ENCODE measurements around the gene C4orf50. TPM values are rescaled to one million over a fixed set of nuclear protein-coding genes. Genes with fewer than 3 reads are reported as not detected.

C4orf50 gene
- total and polyA plus RNA-seq, 10 of the 15 experiments (the other 5 are each of a cell fraction or from before 2014, with no cell fraction given) = 0.04 to 0.09 (median 0.05) TPM; not detected in 3

DNA sequence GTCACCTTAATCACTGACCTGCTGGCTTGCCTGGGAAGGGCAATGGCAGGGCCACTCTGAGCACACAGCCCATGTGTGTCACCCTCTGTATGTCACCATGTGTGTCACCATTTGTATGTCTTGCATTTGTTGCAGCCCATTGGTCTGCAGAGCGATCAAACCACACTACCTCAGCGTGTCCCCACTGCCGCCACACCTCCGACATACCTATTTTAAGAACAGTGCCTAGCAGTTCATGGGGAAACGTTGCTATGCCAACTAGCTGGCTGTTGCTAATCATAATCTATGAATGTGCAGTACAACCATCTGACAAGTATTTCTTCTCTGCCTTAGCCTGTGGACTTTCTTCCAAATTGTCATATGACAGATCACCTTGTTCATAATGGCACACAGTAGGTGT, 117.4 kb downstream of the C4orf50 start:
- Histone ChIP-seq H3K27ac (ENCODE audit: control insufficient read depth, insufficient read depth) (no peak overlapping the region), H3K27me3 (replicated peaks in 1 of 2; ENCODE audit: control insufficient read depth in 2 of 2, insufficient read depth in 2 of 2, low read length in 1 of 2) (peaks cover 0 to 3% of the 10 kb centered on the region in 2 experiments; a peak in 1 of 4 replicates), H3K36me3 (ENCODE audit: control insufficient read depth in 2 of 2, insufficient read depth in 2 of 2, low read length in 1 of 2) (no peaks in the 10 kb centered on the region), H3K9ac (ENCODE audit: control insufficient read depth, insufficient read depth, low read length) (no peak overlapping the region), H2AFZ (ENCODE audit: control insufficient read depth, low read depth, low read length) (no peak overlapping the region), H4K20me1 (ENCODE audit: control insufficient read depth, insufficient read depth) (no peaks in the 10 kb centered on the region), H3K9me3 (replicated peaks; ENCODE audit: control insufficient read depth, insufficient read depth, low read length) (no peaks in the 10 kb centered on the region), H3K79me2 (ENCODE audit: control insufficient read depth, insufficient read depth, low read length) (no peaks in the 10 kb centered on the region), H3K4me3 (no peak overlapping the region), H3K4me1 (ENCODE audit: control insufficient read depth, insufficient read depth, low read length) (no peaks in the 10 kb centered on the region), H3K4me2 (ENCODE audit: control insufficient read depth, insufficient read depth) (no peak overlapping the region)
- in situ Hi-C loops (cut with MboI) (no loop called here), intact Hi-C loops (cut with micrococcal nuclease; ENCODE audit: unreplicated experiment) (no loop called here)
- ChIA-PET RAD21 (ENCODE audit: unreplicated experiment) (no interaction called here), POLR2A (no interaction called here), CTCF (no interaction called here), SMC1A (ENCODE audit: uncharacterized antibody, unreplicated experiment) (no interaction called here)
- ATAC-seq = no peak
- 22% methylated on average over 5 of the region's 5 CpGs for WGBS (ENCODE audit: insufficient coverage, insufficient replicate concordance, low lambda C conversion rate, missing lambda C conversion rate)
- BruUV-seq (replicated peaks) = no TSS peak
- FAIRE-seq = no peak
- no peak for DNase-seq (ENCODE audit: low read depth, low spot score)
- TF ChIP-seq SMARCA5 (IDR thresholded peaks at IDR 0.05) = no peak
- TF ChIP-seq SMC3 (IDR thresholded peaks at IDR 0.05; ENCODE audit: borderline replicate concordance, low read length) = no peak
- no peak for TF ChIP-seq CBX5 (IDR thresholded peaks at IDR 0.05; ENCODE audit: low read depth)
- no peak for TF ChIP-seq POU2F2 (IDR thresholded peaks at IDR 0.05; ENCODE audit: borderline replicate concordance, low read depth, low read length)
- TF ChIP-seq SRF (IDR thresholded peaks at IDR 0.05; ENCODE audit: low read depth in 2 of 2, low read length in 2 of 2) = no peak
- no peak for TF ChIP-seq NFXL1 (IDR thresholded peaks at IDR 0.05; ENCODE audit: borderline replicate concordance)
- TF ChIP-seq, protein P1, sequence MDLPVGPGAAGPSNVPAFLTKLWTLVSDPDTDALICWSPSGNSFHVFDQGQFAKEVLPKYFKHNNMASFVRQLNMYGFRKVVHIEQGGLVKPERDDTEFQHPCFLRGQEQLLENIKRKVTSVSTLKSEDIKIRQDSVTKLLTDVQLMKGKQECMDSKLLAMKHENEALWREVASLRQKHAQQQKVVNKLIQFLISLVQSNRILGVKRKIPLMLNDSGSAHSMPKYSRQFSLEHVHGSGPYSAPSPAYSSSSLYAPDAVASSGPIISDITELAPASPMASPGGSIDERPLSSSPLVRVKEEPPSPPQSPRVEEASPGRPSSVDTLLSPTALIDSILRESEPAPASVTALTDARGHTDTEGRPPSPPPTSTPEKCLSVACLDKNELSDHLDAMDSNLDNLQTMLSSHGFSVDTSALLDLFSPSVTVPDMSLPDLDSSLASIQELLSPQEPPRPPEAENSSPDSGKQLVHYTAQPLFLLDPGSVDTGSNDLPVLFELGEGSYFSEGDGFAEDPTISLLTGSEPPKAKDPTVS (IDR thresholded peaks at IDR 0.05; ENCODE audit: low read depth, low read length) = no peak
- no peak for TF ChIP-seq EGR1 (IDR thresholded peaks at IDR 0.05; ENCODE audit: borderline replicate concordance in 1 of 2, low read depth in 2 of 2, low read length in 2 of 2)
- no peak for TF ChIP-seq TAF1 (IDR thresholded peaks at IDR 0.05; ENCODE audit: borderline replicate concordance, low read depth, low read length)
- TF ChIP-seq MEF2B (IDR thresholded peaks at IDR 0.05; ENCODE audit: partially characterized antibody, poor library complexity, severe bottlenecking) = no peak
- TF ChIP-seq NR2C1 (IDR thresholded peaks at IDR 0.05) = no peak
- TF ChIP-seq BHLHE40 (IDR thresholded peaks at IDR 0.05; ENCODE audit: borderline replicate concordance in 1 of 2, low read depth in 2 of 2, low read length in 1 of 2) = no peak
- no peak for TF ChIP-seq KDM1A (IDR thresholded peaks at IDR 0.05; ENCODE audit: borderline replicate concordance)
- TF ChIP-seq IKZF2 (IDR thresholded peaks at IDR 0.05) = no peak
- TF ChIP-seq BRCA1 (IDR thresholded peaks at IDR 0.05; ENCODE audit: low read depth, low read length) = no peak
- TF ChIP-seq, protein P2, sequence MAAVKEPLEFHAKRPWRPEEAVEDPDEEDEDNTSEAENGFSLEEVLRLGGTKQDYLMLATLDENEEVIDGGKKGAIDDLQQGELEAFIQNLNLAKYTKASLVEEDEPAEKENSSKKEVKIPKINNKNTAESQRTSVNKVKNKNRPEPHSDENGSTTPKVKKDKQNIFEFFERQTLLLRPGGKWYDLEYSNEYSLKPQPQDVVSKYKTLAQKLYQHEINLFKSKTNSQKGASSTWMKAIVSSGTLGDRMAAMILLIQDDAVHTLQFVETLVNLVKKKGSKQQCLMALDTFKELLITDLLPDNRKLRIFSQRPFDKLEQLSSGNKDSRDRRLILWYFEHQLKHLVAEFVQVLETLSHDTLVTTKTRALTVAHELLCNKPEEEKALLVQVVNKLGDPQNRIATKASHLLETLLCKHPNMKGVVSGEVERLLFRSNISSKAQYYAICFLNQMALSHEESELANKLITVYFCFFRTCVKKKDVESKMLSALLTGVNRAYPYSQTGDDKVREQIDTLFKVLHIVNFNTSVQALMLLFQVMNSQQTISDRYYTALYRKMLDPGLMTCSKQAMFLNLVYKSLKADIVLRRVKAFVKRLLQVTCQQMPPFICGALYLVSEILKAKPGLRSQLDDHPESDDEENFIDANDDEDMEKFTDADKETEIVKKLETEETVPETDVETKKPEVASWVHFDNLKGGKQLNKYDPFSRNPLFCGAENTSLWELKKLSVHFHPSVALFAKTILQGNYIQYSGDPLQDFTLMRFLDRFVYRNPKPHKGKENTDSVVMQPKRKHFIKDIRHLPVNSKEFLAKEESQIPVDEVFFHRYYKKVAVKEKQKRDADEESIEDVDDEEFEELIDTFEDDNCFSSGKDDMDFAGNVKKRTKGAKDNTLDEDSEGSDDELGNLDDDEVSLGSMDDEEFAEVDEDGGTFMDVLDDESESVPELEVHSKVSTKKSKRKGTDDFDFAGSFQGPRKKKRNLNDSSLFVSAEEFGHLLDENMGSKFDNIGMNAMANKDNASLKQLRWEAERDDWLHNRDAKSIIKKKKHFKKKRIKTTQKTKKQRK (IDR thresholded peaks at IDR 0.05; ENCODE audit: low read depth, low read length) = no peak
- TF ChIP-seq, protein P3, sequence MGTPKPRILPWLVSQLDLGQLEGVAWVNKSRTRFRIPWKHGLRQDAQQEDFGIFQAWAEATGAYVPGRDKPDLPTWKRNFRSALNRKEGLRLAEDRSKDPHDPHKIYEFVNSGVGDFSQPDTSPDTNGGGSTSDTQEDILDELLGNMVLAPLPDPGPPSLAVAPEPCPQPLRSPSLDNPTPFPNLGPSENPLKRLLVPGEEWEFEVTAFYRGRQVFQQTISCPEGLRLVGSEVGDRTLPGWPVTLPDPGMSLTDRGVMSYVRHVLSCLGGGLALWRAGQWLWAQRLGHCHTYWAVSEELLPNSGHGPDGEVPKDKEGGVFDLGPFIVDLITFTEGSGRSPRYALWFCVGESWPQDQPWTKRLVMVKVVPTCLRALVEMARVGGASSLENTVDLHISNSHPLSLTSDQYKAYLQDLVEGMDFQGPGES (IDR thresholded peaks at IDR 0.05) = no peak
- TF ChIP-seq STAT1 (conservative IDR thresholded peaks at IDR 0.05) = no peak

Data from GM12878 (cell line).